NCI-H2029 treated with DMSO at 0.1 percent for 48 hours (cell line): ENCODE results near the gene TMEM176B.
"Not testable (repeated sequence)": the region's sequence is repeated elsewhere in the genome, so short reads cannot be mapped to it uniquely, and the experiment has no call there.

Experiments used
- DNase-seq: peaks from one replicate; lab custom pipeline; 2025; lab: John Stamatoyannopoulos, UW

TMEM176B gene

DNA sequence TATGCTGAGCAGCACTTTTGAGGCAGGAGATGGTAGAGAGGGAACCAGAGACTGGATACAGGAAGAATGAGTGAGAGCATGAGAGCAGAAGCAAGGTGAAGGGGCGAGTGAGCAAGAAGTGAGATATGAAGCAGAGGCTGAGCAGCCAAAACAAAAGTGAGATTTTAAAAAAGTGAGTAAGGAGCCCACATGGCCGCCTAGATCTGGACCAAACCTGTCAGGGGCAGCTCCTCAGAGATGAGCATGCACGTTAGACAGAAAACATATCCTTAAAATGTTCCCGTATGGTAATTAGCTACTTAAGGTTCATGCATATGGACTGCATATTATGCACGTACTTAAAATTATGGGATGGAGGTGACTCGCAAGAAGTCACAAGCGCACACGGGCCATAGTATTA is 22.9 kb upstream of the TMEM176B start:
- no peak for DNase-seq

GRCh38 chr7:150820578-150821198 is 20.5 kb upstream of the TMEM176B start:
- no peak for DNase-seq

- no peak for DNase-seq
Observed at GRCh38 chr7:150820148-150820547, 20.0 kb upstream of the TMEM176B start.

DNA sequence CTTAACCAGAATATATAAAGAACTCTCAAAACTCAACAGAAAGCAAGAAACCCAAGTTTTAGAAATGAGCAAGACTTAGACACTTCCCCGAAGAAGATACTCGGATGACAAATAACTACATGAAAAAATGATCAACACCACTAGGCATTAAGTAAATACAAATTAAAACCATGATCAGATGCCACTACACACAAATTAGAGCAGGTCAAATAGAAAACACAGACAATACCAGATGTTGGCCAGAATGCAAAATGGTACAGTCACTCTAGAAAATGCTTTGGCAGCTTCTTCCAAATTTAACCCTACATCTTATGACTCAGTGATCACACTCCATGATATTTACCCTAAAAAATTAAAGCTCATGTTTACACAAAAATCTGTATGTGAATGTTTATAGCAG is 18.8 kb upstream of the TMEM176B start:
- DNase-seq, result no peak

DNA sequence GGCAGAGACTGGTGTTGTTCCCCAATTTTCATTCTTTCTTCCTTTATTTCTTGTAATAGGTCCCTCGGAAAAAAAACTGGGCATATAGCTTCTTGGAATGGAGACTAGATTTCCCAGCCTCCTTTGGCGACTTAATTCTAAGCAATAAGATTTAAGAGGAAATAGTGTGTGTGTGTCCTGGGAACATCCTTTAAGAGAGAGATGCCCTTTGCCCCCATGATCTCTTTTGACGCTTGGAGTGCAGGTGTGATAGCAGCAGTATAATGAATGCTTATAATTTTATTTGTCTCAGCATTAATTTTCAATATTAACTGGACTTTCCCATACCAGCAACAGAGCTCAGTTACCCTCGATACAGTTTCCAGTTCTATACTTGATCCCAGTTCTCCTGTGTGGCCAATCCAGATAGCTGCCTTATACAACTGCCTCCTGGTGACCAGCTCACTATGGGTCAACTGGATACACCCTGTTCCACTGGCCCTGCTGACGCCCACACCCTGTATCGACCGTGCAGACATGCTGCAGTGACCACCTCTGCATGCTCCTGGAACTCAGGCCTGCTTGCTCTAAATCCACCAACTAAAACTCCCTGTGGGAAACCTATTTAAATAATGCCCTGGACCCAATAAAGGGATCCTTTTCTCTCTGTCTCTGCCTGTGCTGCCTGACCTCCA is 14.3 kb upstream of the TMEM176B start:
- DNase-seq, result no peak

- DNase-seq, result not testable (repeated sequence)
Observed at GRCh38 chr7:150807616-150808438, 7.7 kb upstream of the TMEM176B start.

DNA sequence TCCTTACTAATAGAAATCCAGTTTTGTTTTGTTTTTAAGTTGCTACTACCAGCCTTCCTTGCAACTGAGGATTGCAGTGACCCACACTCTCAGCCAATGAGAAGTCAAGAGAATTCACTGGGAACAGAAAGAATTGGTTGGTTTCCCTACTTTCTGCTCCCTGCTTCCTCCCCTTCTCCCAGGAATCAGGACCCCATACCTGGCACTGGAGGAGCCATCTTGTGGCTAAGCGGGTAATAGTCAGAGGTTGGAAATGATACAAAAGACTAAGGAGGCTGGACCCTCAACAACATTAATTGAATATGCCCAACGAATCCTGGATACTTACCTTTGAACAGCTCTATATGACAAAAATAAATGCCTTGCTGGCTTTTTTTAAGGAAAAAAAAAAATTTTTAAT is 6.7 kb upstream of the TMEM176B start:
- DNase-seq, result no peak

DNA sequence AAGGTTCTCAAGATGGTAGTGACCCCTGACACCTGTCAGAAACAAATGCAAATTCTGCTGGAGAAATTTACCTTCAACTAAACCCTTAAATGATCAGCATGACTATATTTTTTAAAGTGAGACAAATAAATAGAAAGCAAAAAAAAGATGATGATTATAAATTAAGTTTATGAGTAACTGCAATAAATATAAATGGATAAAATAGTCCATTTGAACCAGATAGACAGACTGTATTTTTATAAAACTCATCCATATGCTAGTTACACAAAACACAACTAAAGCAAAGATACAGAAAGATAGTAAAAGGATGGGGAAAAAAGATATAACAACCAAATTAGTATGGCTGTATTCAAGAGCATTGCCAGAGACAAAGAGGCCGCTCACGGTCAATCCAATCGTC is 6.3 kb upstream of the TMEM176B start:
- DNase-seq, result no peak

- no peak for DNase-seq
Observed at GRCh38 chr7:150805864-150806263, 5.7 kb upstream of the TMEM176B start.

DNA sequence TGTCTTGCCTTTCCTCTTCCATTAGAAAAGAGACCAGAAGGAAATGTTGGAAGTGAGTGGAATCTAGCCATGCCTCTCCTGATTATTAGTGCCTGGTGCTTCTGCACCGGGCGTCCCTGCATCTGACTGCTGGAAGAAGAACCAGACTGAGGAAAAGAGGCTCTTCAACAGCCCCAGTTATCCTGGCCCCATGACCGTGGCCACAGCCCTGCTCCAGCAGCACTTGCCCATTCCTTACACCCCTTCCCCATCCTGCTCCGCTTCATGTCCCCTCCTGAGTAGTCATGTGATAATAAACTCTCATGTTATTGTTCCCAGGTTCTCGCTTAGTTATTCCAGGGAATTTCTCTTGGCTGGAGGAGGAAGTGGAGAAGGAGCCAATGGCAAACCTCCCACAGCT is 4.6 kb upstream of the TMEM176B start:
- DNase-seq, result no peak

DNA sequence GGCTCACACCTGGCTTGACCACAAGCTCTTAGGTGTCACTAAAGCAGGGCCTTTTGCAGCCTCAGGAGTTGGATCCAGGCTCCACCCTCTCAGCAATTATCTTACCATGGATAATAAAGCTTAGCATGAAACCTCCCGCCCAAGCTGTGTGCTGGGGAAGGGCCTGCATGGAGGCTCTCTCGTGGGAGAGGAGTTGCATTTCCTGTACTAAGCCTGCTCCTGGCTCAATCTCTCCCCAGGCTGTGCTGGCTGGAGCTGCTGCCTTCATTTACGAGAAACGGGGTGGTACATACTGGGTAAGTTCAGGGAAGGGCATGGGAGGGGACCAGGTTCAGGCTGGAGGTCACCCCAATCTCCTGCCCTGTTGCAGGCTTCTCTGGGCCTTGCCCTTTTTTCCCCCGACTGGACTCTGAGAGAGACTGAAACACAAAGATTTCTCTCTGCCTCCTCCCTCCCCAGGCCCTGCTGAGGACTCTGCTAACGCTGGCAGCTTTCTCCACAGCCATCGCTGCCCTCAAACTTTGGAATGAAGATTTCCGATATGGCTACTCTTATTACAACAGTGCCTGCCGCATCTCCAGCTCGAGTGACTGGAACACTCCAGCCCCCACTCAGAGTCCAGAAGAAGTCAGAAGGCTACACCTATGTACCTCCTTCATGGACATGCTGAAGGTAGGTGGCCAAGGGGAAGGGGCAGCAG is 3.1 kb upstream of the TMEM176B start:
- no peak for DNase-seq

- no peak for DNase-seq
Observed at GRCh38 chr7:150801946-150802771, 2.0 kb upstream of the TMEM176B start.

DNA sequence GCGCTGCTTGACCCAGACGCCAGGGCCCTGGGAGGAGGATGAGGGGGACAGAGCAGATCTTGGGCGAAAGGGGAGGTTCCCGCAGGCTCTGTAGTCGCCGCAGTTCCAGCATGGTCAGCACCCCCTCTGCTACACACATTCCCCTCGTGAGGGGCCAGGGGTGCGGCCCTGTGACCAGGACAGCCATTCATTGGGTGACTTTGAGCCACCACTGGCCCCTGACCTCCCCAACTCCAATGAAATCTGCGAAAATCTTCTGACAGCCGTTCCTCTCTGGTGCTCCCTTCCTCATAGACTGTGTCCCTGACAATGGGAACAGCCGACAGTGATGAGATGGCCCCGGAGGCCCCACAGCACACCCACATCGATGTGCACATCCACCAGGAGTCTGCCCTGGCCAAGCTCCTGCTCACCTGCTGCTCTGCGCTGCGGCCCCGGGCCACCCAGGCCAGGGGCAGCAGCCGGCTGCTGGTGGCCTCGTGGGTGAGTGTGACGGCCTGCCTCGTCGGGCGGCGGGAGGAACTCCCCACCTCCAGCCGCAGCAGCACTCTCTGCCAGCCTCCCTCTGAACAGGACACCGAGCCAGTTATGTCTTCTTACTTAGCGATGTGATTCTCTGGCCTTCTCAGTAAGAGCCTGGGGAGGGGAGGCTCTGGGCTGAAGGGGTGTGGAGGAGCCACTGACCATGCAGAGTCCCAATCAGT is 1.2 kb upstream of the TMEM176B start:
- DNase-seq, result no peak

- no peak for DNase-seq
Observed at GRCh38 chr7:150800581-150801241, 547 bp upstream of the TMEM176B start, which contains the start of gene TMEM176A. Gene TMEM176A (plus strand): TSS chr7:150800769. CDS start chr7:150801551, 782 bp downstream.

GRCh38 chr7:150799156-150799555 is 1.0 kb downstream of the TMEM176B start:
- DNase-seq, result no peak

GRCh38 chr7:150797661-150798060 is 2.5 kb downstream of the TMEM176B start:
- no peak for DNase-seq

DNA sequence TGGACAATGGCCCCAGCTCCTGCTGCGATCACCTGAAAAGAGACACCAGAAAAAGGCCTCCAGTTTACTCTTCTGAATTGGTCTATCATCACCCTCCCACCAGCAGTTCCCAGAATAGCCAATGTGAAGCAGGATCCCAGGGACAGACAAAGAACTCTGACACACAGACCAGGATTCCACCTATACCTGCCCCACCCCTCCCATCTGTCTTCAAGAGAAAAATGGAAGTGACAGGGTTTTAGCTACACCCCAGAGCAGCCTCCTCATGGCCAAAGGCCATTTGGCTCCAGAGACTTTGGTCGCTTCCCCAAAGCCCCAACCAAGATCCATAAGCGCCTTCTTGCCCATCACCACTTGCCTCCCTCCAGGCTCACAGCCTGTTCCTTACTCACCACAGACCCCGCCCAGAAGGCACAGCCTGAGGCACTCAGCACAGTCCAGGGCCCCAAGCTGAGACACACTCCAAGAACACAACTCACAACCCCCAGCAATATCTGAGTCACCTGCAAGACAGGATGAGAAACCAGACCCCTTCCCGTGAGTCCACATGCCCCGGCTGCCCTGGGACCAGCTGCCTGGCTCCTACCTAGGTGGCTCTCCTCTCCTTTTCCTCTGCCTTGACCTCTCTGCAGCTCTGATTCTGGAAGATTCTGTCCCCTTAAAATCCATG is 6.5 kb downstream of the TMEM176B start:
- DNase-seq, result no peak

DNA sequence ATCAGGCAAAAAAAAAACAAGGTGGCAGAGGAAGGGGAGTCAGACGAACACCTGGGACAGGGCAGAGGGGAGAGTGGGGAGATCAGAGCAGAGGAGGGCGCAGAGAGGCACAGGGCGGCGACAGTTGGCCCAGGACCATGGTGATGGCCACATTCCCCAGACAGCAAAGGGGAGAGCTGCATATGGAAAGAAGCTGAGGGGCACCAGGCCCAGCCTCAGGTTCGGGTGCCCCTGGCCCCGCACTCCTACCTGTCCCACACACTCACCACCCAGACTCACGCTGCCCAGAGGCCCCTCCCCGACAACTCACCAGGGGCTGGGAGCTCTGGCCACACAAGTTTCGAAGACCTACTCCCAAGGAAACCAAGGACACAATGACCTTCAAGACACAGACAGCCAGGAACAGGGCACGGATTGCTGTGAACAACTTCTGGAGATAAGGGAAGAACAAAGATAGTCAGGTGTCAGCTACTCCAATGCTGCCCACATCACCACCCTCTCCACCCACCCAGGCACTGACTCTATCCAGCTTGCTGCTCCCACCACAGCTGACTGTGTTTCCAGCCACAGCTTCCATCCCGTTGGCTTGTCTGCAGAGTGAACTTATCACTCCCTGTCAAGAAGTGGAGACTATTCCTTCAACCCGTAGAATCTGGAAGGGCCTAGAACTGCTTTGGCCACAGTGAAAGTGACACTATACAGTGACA is 8.3 kb downstream of the TMEM176B start:
- no peak for DNase-seq

DNA sequence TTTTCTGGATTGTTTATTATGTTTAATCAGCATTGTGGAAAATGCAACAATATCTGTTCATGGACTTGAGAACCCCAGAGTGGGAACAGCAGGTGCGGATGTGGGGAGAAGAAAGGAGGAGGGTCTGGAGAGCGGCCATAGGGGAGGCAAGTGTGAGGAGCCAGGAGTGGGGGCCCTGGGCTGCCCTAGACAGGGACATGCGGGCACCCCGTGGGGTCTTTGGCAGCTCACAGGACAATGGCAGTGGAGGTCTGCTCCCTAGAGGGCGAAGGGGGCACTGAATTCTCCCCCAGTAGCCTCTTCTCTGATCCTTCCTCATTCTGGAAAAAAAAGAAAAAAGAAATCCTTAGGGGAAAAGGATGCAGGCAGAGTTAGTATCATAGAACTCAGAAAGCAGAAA is 8.9 kb downstream of the TMEM176B start:
- no peak for DNase-seq
